Activated T-helper 9 cell treated with anti-CD3 and anti-CD28 coated beads, Interleukin-2, amount 50 U/mL, for 16 hours (primary cell): ENCODE results near the gene REC8.

Source experiments
- DNase-seq: peaks from one replicate; pipeline ENCODE4 v3.0.0-alpha.2; 2020; ENCODE audit warnings: low read depth

Gene REC8

GRCh38 chr14:24159777-24160498 lies 11.9 kb upstream of the REC8 start:
- DNase-seq: no peak

DNA sequence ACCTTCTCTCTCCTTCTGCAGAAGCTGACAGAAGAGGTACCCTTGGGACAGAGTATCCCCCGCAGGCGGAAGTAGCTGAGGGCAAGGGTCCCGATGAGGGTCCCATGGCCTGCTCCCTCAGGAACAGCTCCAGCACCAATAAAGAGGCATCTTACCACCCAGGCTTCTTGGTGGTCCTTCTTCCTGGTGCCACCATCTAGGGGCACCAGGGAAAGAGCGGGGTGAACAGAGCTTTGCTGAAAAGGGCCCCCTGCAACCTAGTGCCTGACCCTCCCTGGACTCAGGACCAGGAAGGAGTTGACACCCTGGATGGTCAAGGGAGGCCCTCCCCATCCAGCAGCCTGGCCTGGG lies 11.4 kb upstream of the REC8 start:
- DNase-seq: no peak

DNA sequence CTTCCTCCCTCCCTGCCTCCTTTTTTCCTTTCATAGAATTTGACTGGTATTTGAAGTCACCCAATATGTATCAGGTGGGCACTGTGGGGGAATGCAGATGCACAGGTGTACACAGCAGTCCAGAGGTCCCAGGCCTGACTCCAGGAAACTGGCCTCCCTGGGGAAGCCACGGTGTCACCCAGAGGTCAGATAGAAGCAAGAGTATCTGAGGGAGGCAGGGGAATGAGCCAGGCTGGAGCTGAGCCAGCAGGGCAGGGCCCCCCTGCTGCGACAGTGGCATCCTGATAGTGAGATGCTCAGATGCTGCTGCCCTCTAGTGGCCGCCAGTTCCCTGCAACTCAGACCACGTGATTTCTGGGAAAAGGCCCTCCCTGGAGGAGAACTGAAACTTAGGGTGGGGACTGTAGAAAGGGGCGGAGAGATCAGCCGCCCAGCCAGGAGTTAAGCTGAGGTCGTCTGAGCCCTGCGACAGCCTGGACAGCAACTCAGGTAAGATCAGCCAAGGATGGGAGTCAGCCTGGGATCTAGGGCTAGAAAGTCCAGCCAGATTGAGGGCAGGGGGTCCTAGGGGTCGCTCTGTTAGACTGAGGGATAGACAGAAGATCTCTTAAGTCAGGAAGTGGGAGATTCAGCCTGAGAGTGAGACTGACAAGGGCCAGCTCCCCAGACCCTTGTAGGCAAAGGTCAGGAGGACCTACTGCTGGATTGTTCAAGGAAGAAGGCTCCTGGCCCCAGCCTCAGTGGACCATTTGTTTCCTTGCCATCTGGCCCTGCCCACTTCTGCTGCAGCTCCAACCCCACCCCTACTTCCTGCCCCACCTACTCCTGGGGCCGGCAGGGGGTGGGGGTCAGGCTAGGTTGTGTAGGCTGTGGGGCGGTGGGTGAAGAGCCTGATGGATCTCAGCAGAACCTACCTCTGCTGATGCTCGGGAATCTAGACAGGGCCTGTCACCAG lies 10.8 kb upstream of the REC8 start, which contains the start of gene IRF9:
Gene IRF9, plus strand, starts transcription at position 416 of the 955 bp plus-strand sequence. CDS start 880 bp downstream, outside the sequence.
- peak; percentile 95 for DNase-seq

DNA sequence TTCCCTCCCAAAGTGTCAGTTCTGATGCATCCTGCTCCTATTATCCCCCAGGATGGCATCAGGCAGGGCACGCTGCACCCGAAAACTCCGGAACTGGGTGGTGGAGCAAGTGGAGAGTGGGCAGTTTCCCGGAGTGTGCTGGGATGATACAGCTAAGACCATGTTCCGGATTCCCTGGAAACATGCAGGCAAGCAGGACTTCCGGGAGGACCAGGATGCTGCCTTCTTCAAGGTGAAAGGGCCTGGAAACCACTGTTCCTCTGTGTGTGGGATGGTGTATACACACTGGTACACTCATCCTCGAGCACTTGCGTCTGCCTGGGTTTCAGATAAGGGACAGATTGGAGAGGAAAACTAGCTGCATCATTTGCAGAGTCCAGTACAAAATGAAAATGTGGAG lies 9.8 kb upstream of the REC8 start:
- DNase-seq: no peak

GRCh38 chr14:24164518-24164991 lies 7.3 kb upstream of the REC8 start:
- DNase-seq: no peak

DNA sequence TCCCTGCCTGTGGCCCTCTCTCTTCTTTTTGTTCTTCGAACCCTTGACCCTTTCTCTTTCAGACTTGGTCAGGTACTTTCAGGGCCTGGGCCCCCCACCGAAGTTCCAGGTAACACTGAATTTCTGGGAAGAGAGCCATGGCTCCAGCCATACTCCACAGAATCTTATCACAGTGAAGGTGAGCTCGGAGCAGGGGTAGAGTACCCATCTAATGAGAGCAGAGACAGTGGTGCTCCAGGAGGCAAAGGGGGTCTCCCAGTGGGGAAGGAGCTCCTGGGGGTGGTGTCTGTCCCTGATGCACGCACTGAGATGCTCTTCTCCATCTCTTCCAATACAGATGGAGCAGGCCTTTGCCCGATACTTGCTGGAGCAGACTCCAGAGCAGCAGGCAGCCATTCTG lies 6.1 kb upstream of the REC8 start:
- no peak for DNase-seq

DNA sequence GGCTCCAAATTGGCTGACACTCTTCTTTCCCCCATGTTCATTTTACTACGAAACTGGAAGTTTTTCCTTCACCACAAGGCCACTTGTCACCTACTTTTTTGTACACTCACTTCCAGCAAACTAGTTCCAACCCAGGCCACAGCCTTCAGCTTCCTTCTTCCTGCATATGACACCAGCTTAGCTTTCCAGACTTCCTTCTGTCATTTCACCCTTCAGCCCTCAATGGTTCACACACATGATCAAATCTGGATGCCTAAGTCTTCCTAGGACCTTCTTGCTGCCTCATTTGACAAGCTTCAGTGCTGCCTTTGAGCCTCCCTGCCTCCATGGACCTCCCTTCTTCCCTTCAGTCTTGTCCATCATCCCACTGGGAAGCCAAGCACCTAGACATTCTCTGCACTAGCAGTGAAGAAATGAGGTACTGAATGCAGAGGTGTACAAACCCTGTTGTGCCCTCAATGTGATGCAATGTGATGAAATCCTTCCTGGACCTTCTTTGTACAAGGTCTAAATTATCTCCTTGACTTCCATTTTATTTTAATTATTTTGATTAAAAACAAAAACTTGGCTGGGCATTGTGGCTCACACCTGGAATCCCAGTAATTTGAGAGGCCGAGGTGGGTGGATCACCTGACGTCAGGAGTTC lies 4.3 kb upstream of the REC8 start:
- DNase-seq: no peak

DNA sequence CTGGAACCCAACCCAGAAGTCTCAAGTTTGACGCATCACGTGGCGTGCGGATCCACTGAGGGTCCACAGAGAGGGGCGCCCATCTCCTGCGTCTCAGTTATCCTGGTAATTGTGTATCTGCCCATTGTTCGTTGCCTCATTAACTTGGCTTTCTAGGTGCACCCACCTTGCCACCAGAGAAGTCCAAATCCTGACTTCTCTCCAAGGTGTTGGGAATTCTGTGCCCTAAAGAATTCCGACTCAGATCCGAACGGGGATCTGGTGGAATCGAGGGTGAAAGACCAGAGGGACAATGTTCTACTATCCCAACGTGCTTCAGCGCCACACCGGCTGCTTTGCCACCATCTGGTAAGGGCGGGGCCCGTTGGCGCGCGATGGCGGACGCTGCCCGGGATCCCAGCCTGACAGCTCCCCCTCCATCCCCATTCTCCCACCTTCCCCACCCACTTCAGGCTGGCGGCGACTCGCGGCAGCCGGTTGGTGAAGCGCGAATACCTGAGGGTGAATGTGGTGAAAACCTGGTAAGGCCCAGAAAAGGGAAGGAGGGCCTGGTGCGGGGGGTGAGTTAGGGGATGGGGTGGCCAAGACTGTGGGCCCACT lies 481 bp downstream of the REC8 start:
- no peak for DNase-seq

DNA sequence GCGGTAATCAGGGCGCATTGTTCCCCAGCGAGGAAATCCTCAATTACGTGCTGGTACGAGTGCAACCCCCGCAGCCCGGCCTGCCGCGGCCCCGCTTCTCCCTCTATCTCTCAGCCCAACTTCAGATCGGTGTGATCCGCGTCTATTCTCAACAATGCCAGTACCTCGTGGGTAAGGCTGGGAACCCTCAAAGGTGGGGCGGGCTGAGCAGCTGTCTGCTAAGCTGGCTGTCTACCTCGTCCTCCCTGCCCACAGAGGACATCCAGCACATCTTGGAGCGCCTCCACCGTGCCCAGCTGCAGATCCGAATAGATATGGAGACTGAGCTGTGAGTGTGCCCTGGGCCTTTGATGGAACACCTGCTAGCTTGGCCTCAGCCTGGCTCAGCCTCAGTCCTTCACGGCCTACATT lies 996 bp downstream of the REC8 start:
- DNase-seq: no peak

DNA sequence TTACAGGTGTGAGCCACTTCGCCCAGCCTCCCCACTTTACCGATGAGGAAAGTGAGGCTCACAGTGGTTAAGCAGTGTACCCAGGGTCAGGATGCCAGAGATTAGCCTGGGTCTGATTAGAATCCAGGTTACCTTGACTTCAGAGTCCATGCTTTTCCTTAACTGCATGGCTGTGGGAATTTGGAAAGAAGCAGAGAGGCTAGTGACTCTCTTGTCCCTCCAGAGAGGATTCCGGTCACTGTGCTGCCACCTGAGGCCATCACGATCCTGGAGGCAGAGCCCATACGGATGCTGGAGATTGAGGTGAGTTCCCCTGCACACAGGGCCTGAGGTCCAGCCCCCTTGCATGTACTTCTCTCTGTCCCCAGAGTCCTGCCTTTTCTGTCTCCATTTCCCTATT lies 4.7 kb downstream of the REC8 start:
- DNase-seq: no peak

GRCh38 chr14:24177041-24177825 lies 5.4 kb downstream of the REC8 start:
- DNase-seq: no peak

DNA sequence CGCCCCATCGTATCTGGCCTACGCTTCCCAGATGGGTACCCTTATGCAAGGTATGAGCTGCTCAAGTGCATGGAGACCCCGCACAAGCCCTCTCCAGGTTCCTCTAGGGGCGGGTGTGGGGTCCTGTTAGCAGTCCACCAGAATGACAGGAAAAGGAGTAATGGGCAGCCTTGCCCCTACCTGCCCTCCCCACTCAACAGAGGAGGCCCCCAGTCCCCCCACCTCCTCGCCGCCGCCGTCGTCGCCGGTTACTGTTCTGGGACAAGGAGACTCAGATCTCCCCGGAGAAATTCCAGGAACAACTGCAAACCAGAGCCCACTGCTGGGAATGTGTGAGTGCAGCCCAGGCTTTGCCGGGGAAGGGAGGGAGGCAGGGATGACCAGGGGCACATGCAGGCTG lies 6.0 kb downstream of the REC8 start:
- no peak for DNase-seq

GRCh38 chr14:24178399-24179178 lies 6.7 kb downstream of the REC8 start:
- DNase-seq: no peak

DNA sequence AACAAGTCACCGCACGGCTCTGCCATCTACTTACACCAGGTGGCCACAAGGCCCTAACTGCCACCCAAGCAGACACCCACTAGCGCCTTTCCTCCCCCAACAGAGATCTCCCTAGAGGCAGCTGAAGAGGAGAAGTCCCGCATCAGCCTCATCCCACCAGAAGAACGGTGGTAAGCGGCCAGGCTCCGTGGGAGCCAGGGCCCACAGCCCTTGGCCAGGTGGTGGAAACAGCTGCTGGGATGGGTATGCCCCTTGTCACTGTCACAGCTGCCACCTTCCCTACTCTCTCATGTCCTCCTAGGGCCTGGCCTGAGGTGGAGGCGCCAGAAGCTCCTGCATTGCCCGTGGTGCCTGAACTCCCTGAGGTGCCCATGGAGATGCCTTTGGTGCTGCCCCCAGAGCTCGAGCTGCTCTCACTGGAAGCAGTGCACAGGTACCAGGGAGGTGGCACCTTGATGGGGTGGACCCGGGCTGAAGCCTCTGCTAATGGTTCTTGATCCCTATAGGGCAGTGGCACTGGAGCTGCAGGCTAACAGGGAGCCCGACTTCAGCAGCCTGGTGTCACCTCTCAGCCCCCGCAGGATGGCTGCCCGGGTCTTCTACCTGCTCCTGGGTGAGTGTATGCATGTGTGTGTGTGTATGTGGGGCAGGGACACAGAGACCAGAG lies 7.5 kb downstream of the REC8 start:
- DNase-seq: no peak

DNA sequence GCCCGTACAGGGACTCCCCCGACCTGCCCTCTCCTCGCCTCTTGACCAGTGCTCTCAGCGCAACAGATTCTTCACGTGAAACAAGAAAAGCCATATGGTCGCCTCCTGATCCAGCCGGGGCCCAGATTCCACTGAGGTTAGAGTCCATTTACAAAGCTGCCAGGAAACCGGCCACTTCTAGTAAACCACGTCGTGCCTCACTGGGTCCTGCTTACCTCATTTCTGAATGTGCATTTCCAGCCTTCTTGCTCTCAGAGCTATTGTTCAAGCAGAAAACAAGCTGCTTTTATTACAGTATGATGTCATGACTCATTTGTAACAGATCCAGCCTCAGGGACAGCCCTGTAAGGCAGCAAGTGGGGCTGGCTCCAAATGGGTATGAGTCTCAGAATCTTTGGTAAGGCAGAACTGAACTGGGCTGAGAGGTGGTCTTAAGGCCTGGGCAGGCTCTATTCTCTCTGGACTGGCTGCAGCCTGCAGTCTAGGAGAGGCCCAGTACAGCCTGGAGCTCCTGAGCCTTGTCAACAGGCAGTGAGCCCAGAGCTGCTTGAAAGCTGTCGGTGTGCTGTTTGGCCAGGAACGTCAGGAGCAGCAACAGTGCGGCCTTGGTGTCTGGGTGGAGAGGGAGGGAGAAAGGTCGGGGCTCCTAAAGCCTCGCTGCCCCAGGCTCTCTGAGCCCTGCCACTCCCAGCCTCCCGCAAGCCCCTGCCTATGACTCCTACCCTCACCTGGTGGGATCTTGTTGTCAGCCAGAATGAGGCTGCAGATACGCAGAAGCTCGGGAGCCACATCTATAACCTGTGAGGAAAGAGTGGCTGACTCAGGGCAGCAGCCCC lies 8.3 kb downstream of the REC8 start:
- no peak for DNase-seq

GRCh38 chr14:24181371-24182077 lies 9.6 kb downstream of the REC8 start:
- DNase-seq: no peak

- no peak for DNase-seq
Observed at GRCh38 chr14:24182110-24182882, 10.4 kb downstream of the REC8 start.

- DNase-seq: no peak
Observed at GRCh38 chr14:24183014-24183481, 11.2 kb downstream of the REC8 start.
